Stimulated activated CD4-positive, alpha-beta T cell treated with anti-CD3 and anti-CD28 coated beads, Interleukin-1b, Interleukin-23, amount 100 ng/mL, for 48 hours (primary cell): Measurements from ENCODE around the gene PLG.
"Not testable (repeated sequence)": the region's sequence is repeated elsewhere in the genome, so short reads cannot be mapped to it uniquely, and the experiment has no call there.

Source experiments
- DNase-seq: peaks from one replicate; pipeline ENCODE4 v3.0.0-alpha.2; 2020

The PLG gene

DNA sequence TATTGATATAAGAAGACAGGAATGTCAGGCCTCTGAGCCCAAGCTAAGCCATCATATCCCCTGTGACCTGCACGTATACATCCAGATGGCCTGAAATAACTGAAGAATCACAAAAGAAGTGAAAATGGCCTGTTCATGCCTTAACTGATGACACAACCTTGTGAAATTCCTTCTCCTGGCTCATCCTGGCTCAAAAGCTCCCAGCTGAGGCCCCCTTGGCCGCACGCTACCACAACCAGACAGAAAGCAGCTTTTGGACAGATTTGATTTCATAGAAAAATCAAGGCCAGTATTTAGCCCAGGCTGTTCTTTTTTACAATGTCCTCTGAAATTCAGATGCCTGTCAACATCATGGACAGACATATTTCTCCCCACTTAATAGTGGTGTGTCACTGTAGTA, 78.6 kb downstream of the PLG start:
- not testable (repeated sequence) for DNase-seq

DNA sequence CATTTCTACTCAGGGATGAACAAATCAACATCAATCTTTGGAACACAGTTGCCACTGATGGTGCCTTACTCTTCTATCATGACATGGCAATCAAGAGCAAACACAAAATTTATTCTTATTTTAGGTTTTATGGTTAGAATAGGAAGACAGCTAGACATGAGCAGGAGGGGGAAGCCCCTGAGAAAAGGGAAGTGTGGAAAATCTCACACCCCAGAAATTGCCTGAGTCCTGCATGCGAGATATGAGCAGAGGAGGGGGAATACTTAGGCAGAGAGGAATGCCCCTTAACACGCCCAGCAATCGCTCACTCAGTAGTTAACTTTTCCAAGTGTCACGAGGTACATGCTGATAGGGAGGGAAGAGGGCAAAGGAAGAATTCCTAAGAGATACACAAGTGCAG, 79.3 kb downstream of the PLG start:
- DNase-seq, result no peak

DNA sequence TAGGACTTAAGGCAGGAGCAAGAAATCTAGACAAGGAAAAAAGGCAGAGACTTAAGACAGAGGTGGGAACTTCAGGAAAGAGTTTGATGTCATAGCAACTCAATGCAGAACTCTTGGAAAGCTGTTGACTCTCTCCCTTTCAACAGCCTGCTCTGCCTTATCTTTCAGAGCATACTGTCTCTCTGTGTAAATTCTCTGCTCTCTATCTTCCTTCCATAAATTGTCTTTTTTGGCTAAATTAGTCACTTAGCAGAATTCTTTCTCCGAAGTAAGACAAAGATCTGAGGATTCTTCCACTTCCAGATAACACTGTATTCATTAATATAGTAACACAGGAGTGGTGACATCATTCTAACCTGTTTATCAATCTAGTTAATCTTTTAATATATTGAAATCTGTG, 80.2 kb downstream of the PLG start:
- DNase-seq, result no peak

DNA sequence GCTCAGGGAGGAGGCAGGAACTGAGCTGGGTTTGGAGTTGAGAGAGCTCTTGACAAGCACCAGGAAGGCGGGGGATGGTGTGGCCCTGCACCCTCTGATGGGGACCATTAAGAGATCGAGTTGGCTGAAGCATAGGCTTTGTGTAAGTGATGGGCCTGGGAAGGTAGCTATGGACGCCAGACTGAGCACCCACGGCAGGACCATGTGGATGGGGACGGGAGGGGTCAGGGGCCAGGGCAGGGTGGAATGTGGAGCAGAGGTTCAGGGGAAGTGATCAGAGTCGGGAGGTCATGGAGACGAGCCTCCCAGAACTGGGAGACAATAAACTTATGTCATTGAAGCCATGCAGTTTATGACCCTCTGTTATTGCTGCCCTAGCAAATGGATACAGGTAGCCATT, 81.7 kb downstream of the PLG start:
- no peak for DNase-seq

DNA sequence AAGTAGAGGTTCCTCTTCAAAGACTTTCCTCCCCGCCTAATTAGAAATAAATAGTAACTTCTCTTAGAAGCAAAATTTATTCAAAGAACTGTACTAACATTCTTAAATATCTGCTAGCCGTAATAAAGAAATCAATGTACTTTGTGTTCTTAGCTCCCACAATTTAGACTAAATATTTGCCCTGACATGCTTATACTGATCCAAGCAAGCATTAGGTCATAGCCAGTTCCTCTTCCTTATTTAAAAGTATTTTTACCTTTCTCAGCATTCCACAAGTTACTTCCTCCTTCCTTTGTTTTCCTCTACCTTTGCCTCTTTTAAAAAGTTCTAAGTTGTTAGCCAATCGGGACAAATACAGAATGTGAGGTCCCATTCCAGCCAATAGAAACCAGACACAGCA, 86.1 kb downstream of the PLG start:
- DNase-seq, result not testable (repeated sequence)

DNA sequence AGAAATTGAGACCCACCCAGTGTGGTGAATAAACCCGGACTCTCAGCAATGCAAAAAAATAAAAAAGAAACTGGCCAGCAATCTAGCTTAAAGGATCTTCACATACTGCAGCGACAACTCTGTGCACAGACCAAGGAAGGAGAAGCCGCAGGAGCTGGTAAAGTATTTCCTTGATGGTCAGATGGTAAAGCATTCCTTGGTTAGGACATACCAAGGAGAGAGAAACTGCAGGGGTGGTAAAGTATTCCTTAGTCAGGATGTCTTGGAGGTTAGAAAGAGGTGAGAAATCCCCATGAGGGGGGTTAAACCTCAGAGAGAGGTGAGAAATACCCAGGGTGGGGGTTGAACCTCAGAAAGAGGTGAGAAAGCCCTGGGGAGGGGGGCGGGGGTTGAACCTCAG, 86.8 kb downstream of the PLG start:
- DNase-seq, result no peak

DNA sequence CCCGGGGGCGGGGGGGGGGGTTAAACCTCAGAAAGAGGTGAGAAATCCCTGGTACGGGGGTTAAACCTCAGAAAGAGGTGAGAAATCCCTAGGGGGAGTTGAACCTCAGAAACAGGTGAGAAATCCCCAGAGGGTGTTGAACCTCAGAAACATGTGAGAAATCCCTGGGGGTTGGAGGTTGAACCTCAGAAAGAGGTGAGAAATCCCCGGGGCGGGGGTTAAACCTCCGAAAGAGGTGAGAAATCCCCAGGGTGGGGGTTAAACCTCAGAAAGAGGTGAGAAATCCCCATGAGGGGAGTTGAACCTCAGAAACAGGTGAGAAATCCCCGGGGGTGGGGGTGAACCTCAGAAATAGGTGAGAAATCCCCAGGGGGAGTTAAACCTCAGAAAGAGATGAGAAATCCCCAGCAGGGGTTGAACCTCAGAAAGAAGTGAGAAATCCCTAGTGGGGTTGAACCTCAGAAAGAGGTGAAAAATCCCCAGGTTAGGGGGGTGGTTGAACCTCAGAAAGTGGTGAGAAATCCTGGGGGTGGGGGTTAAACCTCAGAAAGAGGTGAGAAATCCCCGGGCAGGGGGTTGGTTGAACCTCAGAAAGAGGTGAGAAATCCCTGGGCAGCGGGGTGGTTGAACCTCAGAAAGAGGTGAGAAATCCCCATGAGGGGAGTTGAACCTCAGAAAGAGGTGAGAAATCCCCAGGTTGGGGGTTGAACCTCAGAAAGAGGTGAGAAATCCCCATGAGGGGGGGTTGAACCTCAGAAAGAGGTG, 87.4 kb downstream of the PLG start:
- DNase-seq, result peak; percentile 17

DNA sequence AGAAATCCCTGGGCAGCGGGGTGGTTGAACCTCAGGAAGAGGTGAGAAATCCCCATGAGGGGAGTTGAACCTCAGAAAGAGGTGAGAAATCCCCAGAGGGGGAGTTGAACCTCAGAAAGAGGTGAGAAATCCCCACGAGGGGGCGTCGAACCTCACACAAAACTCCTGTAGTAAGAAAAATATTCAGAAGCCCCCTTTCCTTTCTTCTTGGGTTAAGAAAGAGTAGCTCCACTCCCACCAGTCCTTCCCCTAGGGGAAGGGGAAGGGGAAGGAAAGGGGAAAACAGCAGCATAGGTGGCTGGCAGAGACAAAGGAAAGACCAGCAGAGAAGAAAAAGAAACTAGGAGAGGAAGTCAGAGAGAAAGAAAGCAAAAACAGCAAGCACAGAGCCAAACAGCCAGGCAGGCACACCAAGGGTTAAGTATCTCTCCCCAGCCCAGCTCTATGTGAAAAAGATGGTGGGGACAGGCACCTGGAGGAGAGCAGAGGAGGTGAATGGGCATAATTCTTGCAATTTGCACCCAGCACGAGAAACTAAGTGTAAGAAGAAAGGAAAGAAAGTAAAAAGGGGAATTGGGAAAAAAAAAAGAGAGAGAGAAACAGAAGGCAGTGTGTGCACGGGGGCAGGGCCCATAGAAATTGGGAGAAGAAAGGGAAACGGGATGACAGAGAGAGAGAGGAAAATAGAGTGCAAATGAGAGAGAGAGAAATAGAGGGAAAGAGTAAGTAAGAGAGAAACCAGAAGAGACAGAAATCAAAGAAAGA, 88.2 kb downstream of the PLG start:
- no peak for DNase-seq

DNA sequence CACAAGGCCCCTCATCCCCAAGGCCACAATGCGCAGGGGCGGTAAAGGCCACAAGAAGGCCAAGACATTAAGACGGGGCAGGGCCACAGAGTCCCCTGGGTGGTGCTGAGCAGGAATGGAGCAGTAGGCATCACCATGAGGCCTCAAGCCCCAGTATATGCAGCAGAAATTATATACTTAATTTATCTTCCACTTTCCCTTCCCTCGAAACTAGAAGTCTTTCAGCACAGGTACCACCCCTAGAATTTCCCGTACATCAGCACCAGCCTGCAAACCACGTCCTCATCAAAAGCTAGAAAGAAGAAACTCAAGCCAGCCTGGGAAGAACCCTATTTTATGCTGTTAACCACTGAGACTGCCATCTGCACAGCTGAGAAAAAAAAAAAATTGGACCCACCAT, 89.4 kb downstream of the PLG start:
- DNase-seq, result no peak

DNA sequence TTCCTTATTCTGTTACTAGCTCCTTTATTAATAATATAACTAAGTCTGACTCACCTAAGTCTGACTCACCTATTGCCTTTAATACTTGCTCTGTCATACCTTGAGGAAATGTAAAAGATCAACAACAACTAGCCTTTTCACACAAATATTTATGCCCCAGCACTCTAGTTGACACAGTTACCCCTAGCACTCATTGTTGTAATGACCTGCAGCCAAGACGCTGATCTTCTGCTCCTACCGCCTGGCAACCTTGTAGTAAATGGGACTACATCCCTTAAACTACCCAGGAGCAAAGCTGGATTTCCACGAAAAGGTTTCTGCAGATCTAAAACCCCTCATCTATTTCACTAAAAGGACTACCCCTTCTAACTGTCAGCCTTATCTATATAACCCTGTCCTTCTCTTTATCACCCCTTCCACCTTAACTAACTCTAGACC, 90.0 kb downstream of the PLG start:
- no peak for DNase-seq

DNA sequence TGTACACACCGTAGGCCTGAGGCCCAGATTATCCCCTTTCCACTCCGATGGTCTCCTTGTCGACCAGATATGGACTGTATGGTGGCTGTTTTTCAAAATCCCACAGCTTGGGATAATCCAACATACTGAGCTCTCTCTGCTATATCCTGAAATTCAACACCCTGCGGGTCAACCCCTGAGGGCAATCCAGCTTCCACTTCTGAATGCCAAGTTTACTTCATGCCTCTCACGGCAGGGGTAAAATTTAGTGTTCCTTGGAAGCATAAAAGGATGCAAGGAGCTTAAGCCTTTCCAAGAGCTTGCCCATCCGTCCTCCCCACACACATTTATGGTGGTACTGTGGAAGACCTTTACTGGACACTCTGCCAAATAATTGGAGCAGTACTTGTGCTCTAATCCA, 90.7 kb downstream of the PLG start:
- DNase-seq, result no peak

DNA sequence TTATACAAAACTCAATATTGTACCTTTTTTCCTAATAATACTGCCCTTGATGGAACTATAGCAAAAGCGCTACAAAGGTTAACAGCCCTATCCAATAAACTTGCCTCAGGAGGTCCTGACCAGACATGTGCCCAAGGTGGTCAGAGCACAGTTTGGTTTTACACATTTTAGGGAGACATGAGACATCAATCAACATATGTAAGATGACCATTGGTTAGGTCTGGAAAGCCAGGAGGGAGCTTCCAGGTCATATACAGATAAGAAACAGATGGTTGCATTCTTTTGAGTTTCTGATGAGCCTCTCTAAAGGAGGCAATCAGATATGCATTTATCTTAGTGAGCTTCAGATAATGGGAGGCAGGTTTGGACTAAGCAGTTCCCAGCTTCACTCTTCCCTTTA, 91.6 kb downstream of the PLG start:
- no peak for DNase-seq

DNA sequence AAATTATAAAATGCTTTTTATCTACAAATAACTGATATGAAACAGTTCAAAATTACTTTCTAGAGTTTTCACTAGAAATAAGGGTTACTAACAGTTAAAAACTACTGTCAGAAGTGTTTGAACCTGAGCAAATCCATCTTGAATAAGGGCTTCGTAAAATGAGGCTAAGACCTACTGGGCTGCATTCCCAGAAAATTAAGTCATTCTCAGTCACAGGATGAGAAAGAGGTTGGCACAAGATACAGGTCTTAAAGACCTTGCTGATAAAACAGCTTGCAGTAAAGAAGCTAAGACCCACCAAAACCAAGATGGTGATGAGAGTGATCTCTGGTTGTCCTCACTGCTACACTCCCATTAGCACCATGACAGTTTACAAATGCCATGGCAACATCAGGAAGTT, 93.7 kb downstream of the PLG start:
- DNase-seq, result no peak

DNA sequence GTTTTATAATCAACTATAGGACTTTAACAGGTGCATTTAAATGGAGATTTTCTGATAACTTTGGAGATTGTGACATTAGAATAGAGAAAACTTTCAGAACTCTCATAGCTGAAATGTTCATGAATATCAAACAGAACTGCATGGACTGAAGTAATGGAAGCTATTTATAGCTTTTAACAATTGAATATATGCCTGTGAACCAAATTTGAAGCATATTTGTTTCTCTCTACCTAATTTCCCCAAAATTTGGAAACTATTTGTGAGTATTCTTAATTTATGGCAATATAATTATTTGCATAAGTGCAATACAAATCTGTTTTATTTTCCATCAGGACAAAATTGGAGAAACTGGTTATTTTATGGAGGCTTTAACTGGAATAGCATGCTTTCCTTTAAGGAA, 96.6 kb downstream of the PLG start:
- DNase-seq, result no peak

DNA sequence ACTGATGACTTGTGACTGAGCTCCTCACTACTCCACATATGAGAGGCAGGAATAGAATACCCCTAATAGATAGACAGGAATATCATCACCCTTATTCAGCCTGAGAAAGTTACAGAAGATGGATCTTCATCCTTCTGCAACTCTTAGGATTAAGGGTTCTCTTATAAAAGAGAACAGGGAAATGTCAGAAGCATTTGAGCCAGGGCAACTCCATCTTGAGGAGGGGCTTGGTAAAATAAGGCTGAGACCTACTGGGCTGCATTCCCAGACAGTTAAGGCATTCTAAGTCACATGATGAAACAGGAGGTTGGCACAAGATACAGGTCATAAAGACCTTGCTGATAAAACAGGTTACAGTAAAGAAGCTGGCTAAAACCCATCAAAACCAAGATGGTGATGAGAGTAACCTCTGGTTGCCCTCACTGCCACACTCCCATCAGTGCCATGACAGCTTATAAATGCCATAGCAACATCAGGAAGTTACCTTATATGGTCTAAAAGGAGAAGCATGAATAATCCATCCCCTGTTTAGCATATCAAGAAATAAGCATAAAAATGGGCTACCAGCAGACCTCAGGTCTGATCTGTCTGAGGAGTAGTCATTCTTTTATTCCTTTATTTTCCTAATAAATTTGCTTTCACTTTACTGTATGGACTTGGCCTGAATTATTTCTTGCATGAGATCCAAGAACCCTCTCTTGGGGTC, 97.9 kb downstream of the PLG start:
- no peak for DNase-seq

DNA sequence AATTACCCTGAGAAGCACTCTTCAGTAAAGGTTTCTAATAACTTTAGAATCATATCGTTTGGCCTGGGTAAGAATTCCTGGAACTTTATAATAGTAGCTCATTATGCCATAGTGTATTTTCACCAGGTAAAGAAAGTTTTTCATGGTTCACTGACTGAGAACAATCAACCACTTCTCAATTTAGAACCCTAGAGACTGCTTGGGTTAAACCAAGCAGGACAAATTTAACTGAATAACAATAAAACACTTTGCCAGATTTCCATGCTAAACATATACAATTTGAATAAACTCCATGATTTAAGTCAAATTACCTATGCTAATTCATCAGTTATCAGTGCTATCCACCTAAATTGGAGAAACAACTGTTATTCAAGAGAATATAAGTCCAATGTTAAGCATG, 99.4 kb downstream of the PLG start:
- DNase-seq, result no peak

DNA sequence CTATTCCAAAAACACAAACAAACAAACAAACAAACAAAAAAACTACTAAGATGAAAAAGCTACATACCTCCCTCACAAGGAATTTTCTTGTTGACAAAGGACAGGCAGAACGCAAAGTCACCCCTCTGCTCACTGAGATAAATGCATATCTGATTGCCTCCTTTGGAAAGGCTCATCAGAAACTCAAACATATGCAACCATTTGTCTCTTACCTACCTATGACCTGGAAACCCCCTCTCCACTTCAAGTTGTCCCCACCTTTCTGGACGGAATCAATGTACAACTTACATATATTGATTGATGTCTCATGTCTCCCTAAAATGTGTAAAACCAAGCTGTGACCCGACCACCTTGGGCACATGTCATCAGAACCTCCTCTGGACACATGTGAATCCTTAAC, 100.0 kb downstream of the PLG start:
- not testable (repeated sequence) for DNase-seq
